ENCODE data around the gene KCNK2. TPM values are rescaled to one million over a fixed set of nuclear protein-coding genes. Genes with fewer than 3 reads are reported as not detected.

The KCNK2 gene
- total and polyA plus RNA-seq, 2 experiments from 2014 or later = 0.07 to 0.24 TPM

DNA sequence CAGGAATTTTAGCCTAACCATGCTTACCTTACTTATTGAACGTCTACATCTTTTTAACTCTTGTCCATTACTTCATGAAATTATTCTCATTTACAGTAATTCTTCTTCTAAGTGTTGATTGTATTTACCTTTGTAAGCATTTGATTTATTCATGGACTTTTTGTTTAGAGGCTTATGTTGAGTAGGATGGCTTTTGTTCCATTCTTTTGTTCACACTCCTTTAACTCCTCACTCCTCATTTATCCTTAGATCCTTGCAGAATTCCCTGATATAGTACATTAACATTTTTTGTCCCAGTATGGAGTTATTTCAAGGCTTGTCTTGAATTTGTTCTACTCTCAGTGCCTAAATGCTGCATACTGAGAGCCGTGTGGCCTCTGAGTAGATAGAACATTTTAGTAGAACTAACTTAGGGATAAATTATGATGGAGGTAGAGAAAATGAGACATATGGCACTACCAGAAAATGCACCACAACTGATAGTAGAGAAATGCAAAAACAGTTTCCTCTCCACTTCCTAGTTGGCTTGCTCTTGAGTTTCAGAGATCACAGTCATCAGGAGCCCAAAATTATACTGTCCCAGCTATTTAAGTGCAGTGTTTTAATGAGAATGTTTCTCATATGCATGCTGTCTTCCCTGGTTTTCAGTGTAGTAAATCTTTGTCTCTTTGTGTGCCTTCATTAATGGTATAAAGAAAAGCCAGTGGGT lies 69.5 kb downstream of the KCNK2 start (continued):
- TF ChIP-seq, protein P1, sequence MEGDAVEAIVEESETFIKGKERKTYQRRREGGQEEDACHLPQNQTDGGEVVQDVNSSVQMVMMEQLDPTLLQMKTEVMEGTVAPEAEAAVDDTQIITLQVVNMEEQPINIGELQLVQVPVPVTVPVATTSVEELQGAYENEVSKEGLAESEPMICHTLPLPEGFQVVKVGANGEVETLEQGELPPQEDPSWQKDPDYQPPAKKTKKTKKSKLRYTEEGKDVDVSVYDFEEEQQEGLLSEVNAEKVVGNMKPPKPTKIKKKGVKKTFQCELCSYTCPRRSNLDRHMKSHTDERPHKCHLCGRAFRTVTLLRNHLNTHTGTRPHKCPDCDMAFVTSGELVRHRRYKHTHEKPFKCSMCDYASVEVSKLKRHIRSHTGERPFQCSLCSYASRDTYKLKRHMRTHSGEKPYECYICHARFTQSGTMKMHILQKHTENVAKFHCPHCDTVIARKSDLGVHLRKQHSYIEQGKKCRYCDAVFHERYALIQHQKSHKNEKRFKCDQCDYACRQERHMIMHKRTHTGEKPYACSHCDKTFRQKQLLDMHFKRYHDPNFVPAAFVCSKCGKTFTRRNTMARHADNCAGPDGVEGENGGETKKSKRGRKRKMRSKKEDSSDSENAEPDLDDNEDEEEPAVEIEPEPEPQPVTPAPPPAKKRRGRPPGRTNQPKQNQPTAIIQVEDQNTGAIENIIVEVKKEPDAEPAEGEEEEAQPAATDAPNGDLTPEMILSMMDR (conservative IDR thresholded peaks at IDR 0.05; ENCODE audit: low read depth in 2 of 2) = no peak

DNA sequence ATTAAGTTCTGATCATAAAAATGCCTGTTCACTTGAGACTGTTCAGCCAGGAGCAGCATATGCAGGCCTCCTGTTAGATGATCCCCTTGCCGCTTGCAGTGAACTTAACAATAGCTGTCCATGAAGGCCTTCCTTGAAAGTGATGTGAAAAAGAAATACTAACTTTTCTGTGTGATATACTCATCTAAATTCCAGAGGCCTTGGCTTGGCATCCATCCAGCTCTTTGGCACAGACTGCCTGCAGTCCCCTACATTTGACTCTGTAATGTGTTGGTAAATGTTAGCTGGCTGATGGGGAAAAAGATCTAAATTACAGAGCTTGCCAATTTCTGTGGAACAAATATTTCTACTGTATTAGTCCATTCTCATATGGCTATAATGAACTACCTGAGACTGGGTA lies 73.7 kb downstream of the KCNK2 start:
- DNase-seq (ENCODE audit: low spot score) (no peak), ATAC-seq (no peak)
- H3K4me1 ChIP-seq (ENCODE audit: insufficient read depth) = no peaks in the 10 kb centered on the region
- no peak overlapping the region for H3K4me3 ChIP-seq
- H2AFZ ChIP-seq = no peak overlapping the region
- Mint-ChIP-seq H3K27ac (no peak overlapping the region), H3K9me3 (no peaks in the 10 kb centered on the region), H3K27me3 (ENCODE audit: insufficient read depth, low read depth, poor library complexity) (no peaks in the 10 kb centered on the region), H3K4me1 (peaks cover 2% of the 10 kb centered on the region; the same call in 1 of the 3 replicates), H3K4me3 (no peak overlapping the region), H3K36me3 (ENCODE audit: low read depth) (no peaks in the 10 kb centered on the region)
- H3K4me2 ChIP-seq = no peak overlapping the region
- H3F3A ChIP-seq (replicated peaks; ENCODE audit: low read depth) = no peaks in the 10 kb centered on the region
- H3K36me3 ChIP-seq (ENCODE audit: insufficient read depth) = no peaks in the 10 kb centered on the region
- H4K20me1 ChIP-seq (replicated peaks; ENCODE audit: insufficient read depth) = no peaks in the 10 kb centered on the region
- no peaks in the 10 kb centered on the region for H3K27me3 ChIP-seq (ENCODE audit: insufficient read depth)
- H3K9me2 ChIP-seq (ENCODE audit: insufficient read depth) = peaks cover 15% of the 10 kb centered on the region
- H3K27ac ChIP-seq (ENCODE audit: low read depth) = no peak overlapping the region
- no peaks in the 10 kb centered on the region for H3K79me2 ChIP-seq (replicated peaks; ENCODE audit: insufficient read depth)
- TF ChIP-seq POLR2AphosphoS5 (IDR thresholded peaks at IDR 0.05; ENCODE audit: low read depth) (no peak), ZNF331 (CRISPR knock-in tag; IDR thresholded peaks at IDR 0.05; ENCODE audit: low read depth) (no peak), ZNF114 (CRISPR knock-in tag; IDR thresholded peaks at IDR 0.05) (no peak), JUNB (IDR thresholded peaks at IDR 0.05; ENCODE audit: unreplicated experiment) (no peak), EZH2 (IDR thresholded peaks at IDR 0.05; ENCODE audit: low read depth, unreplicated experiment) (no peak), EZH2phosphoT487 (IDR thresholded peaks at IDR 0.05; ENCODE audit: unreplicated experiment) (no peak), NANOG (IDR thresholded peaks at IDR 0.05; ENCODE audit: borderline replicate concordance) (no peak), CREB1 (CRISPR knock-in tag; IDR thresholded peaks at IDR 0.05; ENCODE audit: low read depth) (no peak)
- TF ChIP-seq, protein P1 (conservative IDR thresholded peaks at IDR 0.05; ENCODE audit: low read depth in 2 of 2) = no peak
- TF ChIP-seq, protein P2, sequence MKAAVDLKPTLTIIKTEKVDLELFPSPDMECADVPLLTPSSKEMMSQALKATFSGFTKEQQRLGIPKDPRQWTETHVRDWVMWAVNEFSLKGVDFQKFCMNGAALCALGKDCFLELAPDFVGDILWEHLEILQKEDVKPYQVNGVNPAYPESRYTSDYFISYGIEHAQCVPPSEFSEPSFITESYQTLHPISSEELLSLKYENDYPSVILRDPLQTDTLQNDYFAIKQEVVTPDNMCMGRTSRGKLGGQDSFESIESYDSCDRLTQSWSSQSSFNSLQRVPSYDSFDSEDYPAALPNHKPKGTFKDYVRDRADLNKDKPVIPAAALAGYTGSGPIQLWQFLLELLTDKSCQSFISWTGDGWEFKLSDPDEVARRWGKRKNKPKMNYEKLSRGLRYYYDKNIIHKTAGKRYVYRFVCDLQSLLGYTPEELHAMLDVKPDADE (IDR thresholded peaks at IDR 0.05) = no peak
- TF ChIP-seq, protein P3, sequence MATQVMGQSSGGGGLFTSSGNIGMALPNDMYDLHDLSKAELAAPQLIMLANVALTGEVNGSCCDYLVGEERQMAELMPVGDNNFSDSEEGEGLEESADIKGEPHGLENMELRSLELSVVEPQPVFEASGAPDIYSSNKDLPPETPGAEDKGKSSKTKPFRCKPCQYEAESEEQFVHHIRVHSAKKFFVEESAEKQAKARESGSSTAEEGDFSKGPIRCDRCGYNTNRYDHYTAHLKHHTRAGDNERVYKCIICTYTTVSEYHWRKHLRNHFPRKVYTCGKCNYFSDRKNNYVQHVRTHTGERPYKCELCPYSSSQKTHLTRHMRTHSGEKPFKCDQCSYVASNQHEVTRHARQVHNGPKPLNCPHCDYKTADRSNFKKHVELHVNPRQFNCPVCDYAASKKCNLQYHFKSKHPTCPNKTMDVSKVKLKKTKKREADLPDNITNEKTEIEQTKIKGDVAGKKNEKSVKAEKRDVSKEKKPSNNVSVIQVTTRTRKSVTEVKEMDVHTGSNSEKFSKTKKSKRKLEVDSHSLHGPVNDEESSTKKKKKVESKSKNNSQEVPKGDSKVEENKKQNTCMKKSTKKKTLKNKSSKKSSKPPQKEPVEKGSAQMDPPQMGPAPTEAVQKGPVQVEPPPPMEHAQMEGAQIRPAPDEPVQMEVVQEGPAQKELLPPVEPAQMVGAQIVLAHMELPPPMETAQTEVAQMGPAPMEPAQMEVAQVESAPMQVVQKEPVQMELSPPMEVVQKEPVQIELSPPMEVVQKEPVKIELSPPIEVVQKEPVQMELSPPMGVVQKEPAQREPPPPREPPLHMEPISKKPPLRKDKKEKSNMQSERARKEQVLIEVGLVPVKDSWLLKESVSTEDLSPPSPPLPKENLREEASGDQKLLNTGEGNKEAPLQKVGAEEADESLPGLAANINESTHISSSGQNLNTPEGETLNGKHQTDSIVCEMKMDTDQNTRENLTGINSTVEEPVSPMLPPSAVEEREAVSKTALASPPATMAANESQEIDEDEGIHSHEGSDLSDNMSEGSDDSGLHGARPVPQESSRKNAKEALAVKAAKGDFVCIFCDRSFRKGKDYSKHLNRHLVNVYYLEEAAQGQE (IDR thresholded peaks at IDR 0.05; ENCODE audit: unreplicated experiment) = no peak

Data from GM23338 (cell line).